ENCODE measurements around the gene IFI27L2. TPM values are rescaled to one million over a fixed set of nuclear protein-coding genes. Genes with fewer than 3 reads are reported as not detected.
A peak's percentile ranks its signal among the peaks of the same experiment; 100 is the strongest.

The IFI27L2 gene
- polyA plus RNA-seq, 1 donor from 2014 or later: 23.7 TPM

DNA sequence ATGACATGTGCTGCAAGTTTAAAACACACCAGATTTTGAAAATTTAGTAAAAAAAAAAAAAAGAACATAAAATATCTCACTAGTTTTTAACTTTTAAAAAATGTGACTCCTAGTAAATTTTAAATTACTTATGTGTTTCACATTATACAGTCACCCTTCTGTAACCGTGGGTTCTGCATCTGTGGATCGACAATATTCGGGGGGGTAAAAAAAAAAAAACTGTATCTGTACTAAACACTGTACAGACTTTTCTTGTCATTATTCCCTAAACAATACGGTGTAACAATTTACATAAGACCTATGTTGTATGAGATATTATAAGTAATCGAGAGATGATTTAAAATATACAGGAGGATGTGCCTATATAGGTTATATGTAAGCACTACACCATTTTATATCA, 51.6 kb downstream of the IFI27L2 start:
- H3K9ac ChIP-seq (ENCODE audit: low read length): no peak overlapping the region
- H2AFZ ChIP-seq (ENCODE audit: low read depth, low read length): no peak overlapping the region
- no peaks in the 10 kb centered on the region for H3K9me2 ChIP-seq (ENCODE audit: insufficient read depth, low read length)
- peaks cover 84% of the 10 kb centered on the region for H3K79me2 ChIP-seq (replicated peaks; ENCODE audit: insufficient read depth, low read length)
- no peaks in the 10 kb centered on the region for H3K9me3 ChIP-seq (ENCODE audit: low read length)
- TF ChIP-seq EP300 (conservative IDR thresholded peaks at IDR 0.05; ENCODE audit: poor library complexity, severe bottlenecking) (no peak), RAD21 (conservative IDR thresholded peaks at IDR 0.05) (no peak), CTCF (IDR thresholded peaks at IDR 0.05; ENCODE audit: poor library complexity, severe bottlenecking) (no peak), REST (IDR thresholded peaks at IDR 0.05; ENCODE audit: borderline replicate concordance) (no peak), MXI1 (conservative IDR thresholded peaks at IDR 0.05; ENCODE audit: poor library complexity, severe bottlenecking) (no peak), POLR2AphosphoS5 (IDR thresholded peaks at IDR 0.05) (no peak)
- no peaks in the 10 kb centered on the region for H3F3A ChIP-seq (ENCODE audit: insufficient read depth, low read length, poor library complexity, severe bottlenecking)
- H3K4me2 ChIP-seq (ENCODE audit: low read length): peak overlapping the region; percentile 50
- peaks cover 15% of the 10 kb centered on the region for H3K36me3 ChIP-seq (ENCODE audit: insufficient read depth, low read length)
- no peaks in the 10 kb centered on the region for H4K20me1 ChIP-seq (ENCODE audit: insufficient read depth)
- no peaks in the 10 kb centered on the region for H3K27me3 ChIP-seq (ENCODE audit: insufficient read depth, low read depth, low read length)
- H3K27ac ChIP-seq (ENCODE audit: low read length): no peak overlapping the region
- H3K4me3 ChIP-seq (ENCODE audit: low read length): peak overlapping the region; percentile 91

Other genes starting within 250 kb of the IFI27L2 start
- gene FAM181A, start 202.3 kb downstream of the IFI27L2 start, polyA plus RNA-seq: 0.43 TPM in 1 of 2 replicates, not detected in the other
- gene ASB2, start 153.0 kb downstream of the IFI27L2 start, polyA plus RNA-seq: 0.26 TPM in 1 of 2 replicates, not detected in the other
- not detected in 2 replicates for gene CCDC197, start 132.3 kb downstream of the IFI27L2 start, polyA plus RNA-seq
- 2.5 and 2.8 TPM in 2 replicates for gene OTUB2, start 103.3 kb downstream of the IFI27L2 start, polyA plus RNA-seq
- gene DDX24, start 48.4 kb downstream of the IFI27L2 start, polyA plus RNA-seq: 158 and 177 TPM in 2 replicates
- gene IFI27L1, start 48.3 kb downstream of the IFI27L2 start, polyA plus RNA-seq: 37.9 and 45.6 TPM in 2 replicates
- 2.2 and 5.6 TPM in 2 replicates for gene IFI27, start 18.9 kb downstream of the IFI27L2 start, polyA plus RNA-seq
- 4.8 and 5.9 TPM in 2 replicates for gene PPP4R4, start 44.7 kb upstream of the IFI27L2 start, polyA plus RNA-seq
- gene SERPINA10, start 163.7 kb upstream of the IFI27L2 start, polyA plus RNA-seq: not detected in 2 replicates
- gene SERPINA6, start 193.7 kb upstream of the IFI27L2 start, polyA plus RNA-seq: not detected in 2 replicates
- gene SERPINA2, start 237.1 kb upstream of the IFI27L2 start, polyA plus RNA-seq: not detected in 2 replicates

Measured in neural cell (in vitro differentiated cells).